ENCODE data around the gene TICRR. TPM values are rescaled to one million over a fixed set of nuclear protein-coding genes. Genes with fewer than 3 reads are reported as not detected.

The TICRR gene
- total and polyA plus RNA-seq, 2 of the 8 experiments (the other 6 are each of a cell fraction or from before 2014, with no cell fraction given), result 13.1 to 34.8 TPM

DNA sequence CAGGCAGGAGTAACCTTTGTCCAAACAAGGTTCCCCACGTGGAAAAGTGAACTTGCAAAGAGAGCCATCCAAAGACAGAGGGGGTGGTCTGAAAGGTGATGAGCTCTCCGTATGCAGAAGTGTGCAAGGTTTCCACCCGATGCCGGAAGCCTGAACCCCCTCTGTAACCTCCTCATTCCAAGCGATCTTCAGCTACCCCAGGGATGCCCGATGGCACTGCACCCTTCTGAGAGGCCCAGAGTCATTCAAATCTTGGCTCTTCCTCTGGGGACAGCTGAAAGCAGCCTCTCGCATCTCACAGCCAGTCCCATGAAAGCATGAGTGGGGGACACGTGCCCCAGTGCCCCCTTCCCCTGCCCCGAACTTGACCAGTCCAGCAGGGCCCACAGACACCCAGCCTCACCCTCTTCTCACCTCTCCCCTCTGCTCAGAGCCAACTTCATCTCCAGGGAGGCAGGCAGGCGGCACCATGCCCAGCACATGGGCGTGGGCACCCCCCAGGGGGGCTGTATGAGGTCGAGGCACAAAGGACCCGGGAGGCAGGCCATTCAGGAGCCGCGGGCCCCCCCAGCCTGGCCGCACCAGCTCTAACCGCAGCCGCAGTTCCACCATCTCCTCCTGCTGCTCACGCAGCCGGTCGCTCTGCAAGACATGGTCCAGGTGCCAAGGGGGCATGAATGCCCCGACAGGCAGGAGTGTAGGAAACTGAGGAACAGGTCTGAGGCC lies 71.3 kb downstream of the TICRR start (continued):
- TF ChIP-seq TEAD4 (IDR thresholded peaks at IDR 0.05; ENCODE audit: low read depth, low read length), result no peak
- TF ChIP-seq PHF8 (conservative IDR thresholded peaks at IDR 0.05; ENCODE audit: low read depth, low read length), result no peak
- no peak for TF ChIP-seq TAF7 (optimal IDR thresholded peaks at IDR 0.05; ENCODE audit: borderline replicate concordance, low read depth, low read length)
- TF ChIP-seq RXRA (IDR thresholded peaks at IDR 0.05; ENCODE audit: insufficient read depth, low read depth, low read length), result no peak
- TF ChIP-seq BRCA1 (IDR thresholded peaks at IDR 0.05; ENCODE audit: low read depth, low read length), result no peak
- TF ChIP-seq, protein P1, sequence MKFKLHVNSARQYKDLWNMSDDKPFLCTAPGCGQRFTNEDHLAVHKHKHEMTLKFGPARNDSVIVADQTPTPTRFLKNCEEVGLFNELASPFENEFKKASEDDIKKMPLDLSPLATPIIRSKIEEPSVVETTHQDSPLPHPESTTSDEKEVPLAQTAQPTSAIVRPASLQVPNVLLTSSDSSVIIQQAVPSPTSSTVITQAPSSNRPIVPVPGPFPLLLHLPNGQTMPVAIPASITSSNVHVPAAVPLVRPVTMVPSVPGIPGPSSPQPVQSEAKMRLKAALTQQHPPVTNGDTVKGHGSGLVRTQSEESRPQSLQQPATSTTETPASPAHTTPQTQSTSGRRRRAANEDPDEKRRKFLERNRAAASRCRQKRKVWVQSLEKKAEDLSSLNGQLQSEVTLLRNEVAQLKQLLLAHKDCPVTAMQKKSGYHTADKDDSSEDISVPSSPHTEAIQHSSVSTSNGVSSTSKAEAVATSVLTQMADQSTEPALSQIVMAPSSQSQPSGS (IDR thresholded peaks at IDR 0.05; ENCODE audit: low read length), result no peak
